K562 (cell line): ENCODE results near the gene GSTM1. TPM values are rescaled to one million over a fixed set of nuclear protein-coding genes. Genes with fewer than 3 reads are reported as not detected.
A peak's percentile ranks its signal among the peaks of the same experiment; 100 is the strongest.

Experiments
- ARID3A ChIP-seq: IDR thresholded peaks from 2 replicates; pipeline ENCODE4 v1.6.1; 2012; ENCODE audit warnings: low read depth, low read length, improper control_type of control experiment, borderline replicate concordance
- CTCF ChIP-seq, 3 experiments: IDR thresholded peaks in 2 of 3; conservative IDR thresholded peaks in 1 of 3; 2 replicates each; pipeline ENCODE4 v1.5.1; 2011 to 2012; ENCODE audit warnings: low read length in 3 of 3, mild to moderate bottlenecking in 3 of 3, control low read depth in 2 of 3, improper control_type of control experiment in 1 of 3, inconsistent platforms in 1 of 3, low read depth in 1 of 3, mixed read lengths in 1 of 3, moderate library complexity in 1 of 3; ENCODE audit not compliant: insufficient read depth in 2 of 3
- MAX ChIP-seq: sonication (generic); formaldehyde crosslinking; IDR thresholded peaks from 2 replicates; pipeline ENCODE4 v1.9.0; 2022; ENCODE audit warnings: mild to moderate bottlenecking, missing genetic modification reagents
- MTA1 ChIP-seq: fragments of 450-650 bp; IDR thresholded peaks from 2 replicates; pipeline ENCODE4 v1.6.1; 2017; ENCODE audit warnings: borderline replicate concordance
- NONO ChIP-seq, 2 experiments: fragments of 200-400 bp in 1 of 2; fragments of 450-650 bp in 1 of 2; formaldehyde crosslinking in 1 of 2; IDR thresholded peaks; 2 replicates each; pipeline ENCODE4 v1.6.1; 2017; ENCODE audit warnings: low read depth in 2 of 2, mild to moderate bottlenecking in 2 of 2, moderate library complexity in 2 of 2, low read length in 1 of 2
- NRF1 ChIP-seq, 2 experiments: fragments of 450-650 bp; IDR thresholded peaks in 1 of 2; conservative IDR thresholded peaks in 1 of 2; 2 replicates each; pipeline ENCODE4 v1.6.1; 2014; ENCODE audit warnings: mild to moderate bottlenecking in 2 of 2
- POLR2AphosphoS2 ChIP-seq: IDR thresholded peaks from 2 replicates; pipeline ENCODE4 v1.6.1; 2012; ENCODE audit warnings: low read length, improper control_type of control experiment
- POLR2H ChIP-seq: IDR thresholded peaks from 2 replicates; pipeline ENCODE4 v1.6.1; 2016; ENCODE audit warnings: missing genetic modification characterization, low read depth, mild to moderate bottlenecking, control low read depth, missing compliant biosample characterization, moderate library complexity
- SOX6 ChIP-seq: fragments of 450-650 bp; IDR thresholded peaks from 2 replicates; pipeline ENCODE4 v1.6.1; 2014; ENCODE audit warnings: mild to moderate bottlenecking
- SP1 ChIP-seq: sonication (generic); formaldehyde crosslinking; IDR thresholded peaks from 2 replicates; pipeline ENCODE4 v1.8.1; 2022; ENCODE audit warnings: mild to moderate bottlenecking, missing genetic modification reagents
- TAF1 ChIP-seq: IDR thresholded peaks from 2 replicates; pipeline ENCODE4 v1.6.1; 2011; ENCODE audit warnings: mild to moderate bottlenecking, low read length, moderate library complexity; ENCODE audit not compliant: insufficient read depth, control insufficient read depth, severe bottlenecking; ENCODE audit errors: extremely low read depth
- TAL1 ChIP-seq: fragments of 450-650 bp; IDR thresholded peaks from 2 replicates; pipeline ENCODE4 v1.6.1; 2016; ENCODE audit warnings: mild to moderate bottlenecking
- TARDBP ChIP-seq: fragments of 450-650 bp; IDR thresholded peaks from 2 replicates; pipeline ENCODE4 v1.6.1; 2016
- TCF15 ChIP-seq: fragments of 250-450 bp; sonication (Bioruptor Pico); IDR thresholded peaks from 2 replicates; pipeline ENCODE4 v1.8.0; 2022; ENCODE audit warnings: moderate library complexity, mild to moderate bottlenecking, inconsistent platforms
- TCFL5 ChIP-seq: fragments of 250-450 bp; sonication (Bioruptor Pico); conservative IDR thresholded peaks from 2 replicates; pipeline ENCODE4 v1.6.1; 2021; ENCODE audit warnings: mild to moderate bottlenecking, moderate library complexity, matching md5 sums
- XRCC4 ChIP-seq: IDR thresholded peaks from one replicate; pipeline ENCODE4 v1.6.1; 2011; ENCODE audit not compliant: insufficient read depth, insufficient read length; ENCODE audit errors: extremely low read depth
- YY1 ChIP-seq, 3 experiments: IDR thresholded peaks; 2 replicates each; pipeline ENCODE4 v1.6.1; 2011; ENCODE audit warnings: low read length in 2 of 3, mild to moderate bottlenecking in 2 of 3, moderate library complexity in 2 of 3, borderline replicate concordance in 1 of 3, control low read depth in 1 of 3, low read depth in 1 of 3; ENCODE audit not compliant: insufficient read depth in 3 of 3, insufficient replicate concordance in 2 of 3, control insufficient read depth in 1 of 3, insufficient read length in 1 of 3; ENCODE audit errors: extremely low read depth in 1 of 3
- ZNF639 ChIP-seq, 2 experiments: fragments of 200-800 bp in 1 of 2; sonication (Bioruptor generic) in 1 of 2; sonication (generic) in 1 of 2; formaldehyde crosslinking in 1 of 2; IDR thresholded peaks in 1 of 2; conservative IDR thresholded peaks in 1 of 2; 2 replicates each; pipeline versions ENCODE4 v1.5.0 to v1.6.1; 2016 to 2020; ENCODE audit warnings: missing compliant biosample characterization in 1 of 2, missing genetic modification characterization in 1 of 2, missing genetic modification reagents in 1 of 2
- polyA plus RNA-seq, 8 experiments: library from polyadenylated mRNA; depleted of rRNA in 4 of 8; stranded (reverse) in 5 of 8; unstranded in 3 of 8; fragments of >200 nt; fragmentation: Nextera tagmentation in 2 of 8; fragmentation: Illumina TruSeq in 1 of 8; extraction: Ambion mirVana in 2 of 8; extraction: Trizol in 1 of 8; gene quantifications; 2 replicates each; pipeline versions ENCODE4 v1.2.1 to v1.2.3, GENCODE V29; 2011 to 2014; ENCODE audit warnings: inconsistent platforms in 1 of 8, missing spikeins in 1 of 8
- total RNA-seq, 7 experiments: library from RNA; depleted of rRNA in 6 of 7; stranded (reverse); fragments of >200 nt in 6 of 7; fragmentation: Illumina TruSeq in 2 of 7; extraction: Trizol in 2 of 7; gene quantifications; 2 replicates each; pipeline versions ENCODE4 v1.2.1 to v1.2.3, GENCODE V29; 2011 to 2021; ENCODE audit warnings: low replicate concordance in 1 of 7

Gene GSTM1
- total and polyA plus RNA-seq, 9 of the 15 experiments (the other 6 are each of a cell fraction or from before 2014, with no cell fraction given) = not detected

GRCh38 chr1:109655615-109656519 is 31.8 kb upstream of the GSTM1 start, which contains the start of gene GSTM4 (continued):
- TF ChIP-seq ARID3A (no peak), TCFL5 (CRISPR knock-in tag) (no peak), TCF15 (no peak), TAL1 (no peak), POLR2H (tag) (peak; percentile 56; the same call in 1 of the 2 replicates), TARDBP (peak; percentile 16; the same call in 1 of the 2 replicates), CTCF (IDR thresholded peaks at IDR 0.05 in 2 of 3, conservative IDR thresholded peaks at IDR 0.05 in 1 of 3; ENCODE audit: insufficient read depth in 2 of 3, low read depth in 1 of 3, low read length in 3 of 3) (0 out of 6 replicates have a peak, but pooled peaks of 2 of the 3 experiments have one; percentile 1 to 13), SP1 (peak; percentile 91), ZNF639 (CRISPR knock-in tag; conservative IDR thresholded peaks at IDR 0.05 in 1 of 2, IDR thresholded peaks at IDR 0.05 in 1 of 2) (no peak), NONO (IDR thresholded peaks at IDR 0.05; ENCODE audit: low read depth in 2 of 2, low read length in 1 of 2) (0 out of 4 replicates have a peak, but pooled peaks of 1 of the 2 experiments have one; percentile 66), SOX6 (peak; percentile 34; the same call in 1 of the 2 replicates), XRCC4 (no peak), POLR2AphosphoS2 (no peak), YY1 (IDR thresholded peaks at IDR 0.05; ENCODE audit: borderline replicate concordance in 1 of 3, control insufficient read depth in 1 of 3, extremely low read depth in 1 of 3, insufficient read depth in 3 of 3, insufficient read length in 1 of 3, insufficient replicate concordance in 2 of 3, low read depth in 1 of 3, low read length in 2 of 3) (peak in 2 of 3 experiments; percentile 12 to 14), MAX (CRISPR knock-in tag) (peak; percentile 55; the same call in 1 of the 2 replicates), NRF1 (conservative IDR thresholded peaks at IDR 0.05 in 1 of 2, IDR thresholded peaks at IDR 0.05 in 1 of 2) (peak; percentile 63 to 74; a peak in 3 of 4 replicates), TAF1 (peak; percentile 69), MTA1 (0 out of 2 replicates have a peak, but pooled peaks have one; percentile 10)
